ENCODE measurements around the gene SLC27A1.

The SLC27A1 gene

GRCh38 chr19:17457616-17458015, 12.7 kb upstream of the SLC27A1 start:
- H3K4me3 ChIP-seq (ENCODE audit: low read length): no peak overlapping the region
- DNase-seq (ENCODE audit: low read depth): no peak
- TF ChIP-seq CTCF (IDR thresholded peaks at IDR 0.05; ENCODE audit: insufficient read depth, low read depth, low read length, missing control alignments): no peak

GRCh38 chr19:17458970-17459369, 11.4 kb upstream of the SLC27A1 start:
- no peak for TF ChIP-seq CTCF (IDR thresholded peaks at IDR 0.05; ENCODE audit: insufficient read depth, low read depth, low read length, missing control alignments)
- peak; percentile 42 for DNase-seq (ENCODE audit: low read depth)
- no peak overlapping the region for H3K4me3 ChIP-seq (ENCODE audit: low read length)

GRCh38 chr19:17460372-17461230, 9.7 kb upstream of the SLC27A1 start, which contains the start of gene NXNL1:
Gene NXNL1, minus strand, starts transcription at chr19:17460926. Its CDS starts 57 bp downstream, at chr19:17460869.
- H3K4me3 ChIP-seq (ENCODE audit: low read length): no peak within 1 kb of the TSS
- no peak for TF ChIP-seq CTCF (IDR thresholded peaks at IDR 0.05; ENCODE audit: insufficient read depth, low read depth, low read length, missing control alignments)

GRCh38 chr19:17466487-17466850, 3.9 kb upstream of the SLC27A1 start:
- H3K4me3 ChIP-seq (ENCODE audit: low read length): no peak overlapping the region
- no peak for DNase-seq (ENCODE audit: low read depth)
- TF ChIP-seq CTCF (IDR thresholded peaks at IDR 0.05; ENCODE audit: insufficient read depth, low read depth, low read length, missing control alignments): no peak

More at GRCh38 chr19:17460372-17461230, 9.7 kb upstream of the SLC27A1 start, which contains the start of gene NXNL1:
- DNase-seq (ENCODE audit: low read depth): no peak

- DNase-seq (ENCODE audit: low read depth): no peak
- no peak for TF ChIP-seq CTCF (IDR thresholded peaks at IDR 0.05; ENCODE audit: insufficient read depth, low read depth, low read length, missing control alignments)
- H3K4me3 ChIP-seq (ENCODE audit: low read length): no peak overlapping the region
These were observed 2.6 kb upstream of the SLC27A1 start for GRCh38 chr19:17467471-17468301.

GRCh38 chr19:17468302-17469091, 1.8 kb upstream of the SLC27A1 start:
- peak overlapping the region; percentile 71 for H3K4me3 ChIP-seq (ENCODE audit: low read length)
- no peak for TF ChIP-seq CTCF (IDR thresholded peaks at IDR 0.05; ENCODE audit: insufficient read depth, low read depth, low read length, missing control alignments)
- no peak for DNase-seq (ENCODE audit: low read depth)

All from epithelial cell of esophagus (primary cell).